Liver (tissue), 4 donors: Measurements from ENCODE around the gene TSPAN19. TPM values are rescaled to one million over a fixed set of nuclear protein-coding genes. Genes with fewer than 3 reads are reported as not detected.

Source experiments
- polyA plus RNA-seq, 2 donors: library from polyadenylated mRNA; stranded (reverse) in 1 of 2; unstranded in 1 of 2; fragments of 200-250 nt in 1 of 2; fragments of >200 nt in 1 of 2; fragmentation: Nextera tagmentation in 1 of 2; extraction: Ambion mirVana in 1 of 2; gene quantifications; one replicate each; pipeline versions ENCODE4 v1.2.1 to v1.2.3, GENCODE V29; 2013 to 2015
- total RNA-seq, 2 donors: library from RNA; depleted of rRNA; stranded (reverse); fragments of >200 nt; gene quantifications; one replicate each; pipeline ENCODE4 v1.2.3, GENCODE V29; 2014
- donor health status: healthy.
- donor health status: healthy.
- donor health status: healthy.

The TSPAN19 gene
- total and polyA plus RNA-seq, 4 donors: not detected

Other genes with a start within 250 kb of the TSPAN19 start
- gene SLC6A15, start 123.5 kb downstream of the TSPAN19 start, total RNA-seq: not detected
- not detected for gene SLC6A15, start 123.5 kb downstream of the TSPAN19 start, polyA plus RNA-seq
- under 1 TPM; 0.05 to 0.08 TPM for gene LRRIQ1, start 74 bp upstream of the TSPAN19 start, total RNA-seq
- not detected for gene LRRIQ1, start 74 bp upstream of the TSPAN19 start, polyA plus RNA-seq
- not detected for gene ALX1, start 243.9 kb upstream of the TSPAN19 start, total RNA-seq
- gene ALX1, start 243.9 kb upstream of the TSPAN19 start, polyA plus RNA-seq: not detected